HG03558 (cell line): ENCODE data around the gene CYP1A1.

Experiments used
- ATAC-seq: cut with Tn5 transposase; IDR thresholded peaks from one replicate; pipeline ENCODE4 v1.9.1; 2021; ENCODE audit warnings: moderate number of reproducible peaks; ENCODE audit not compliant: unreplicated experiment; ENCODE audit errors: extremely low read depth

Gene CYP1A1, protein sequence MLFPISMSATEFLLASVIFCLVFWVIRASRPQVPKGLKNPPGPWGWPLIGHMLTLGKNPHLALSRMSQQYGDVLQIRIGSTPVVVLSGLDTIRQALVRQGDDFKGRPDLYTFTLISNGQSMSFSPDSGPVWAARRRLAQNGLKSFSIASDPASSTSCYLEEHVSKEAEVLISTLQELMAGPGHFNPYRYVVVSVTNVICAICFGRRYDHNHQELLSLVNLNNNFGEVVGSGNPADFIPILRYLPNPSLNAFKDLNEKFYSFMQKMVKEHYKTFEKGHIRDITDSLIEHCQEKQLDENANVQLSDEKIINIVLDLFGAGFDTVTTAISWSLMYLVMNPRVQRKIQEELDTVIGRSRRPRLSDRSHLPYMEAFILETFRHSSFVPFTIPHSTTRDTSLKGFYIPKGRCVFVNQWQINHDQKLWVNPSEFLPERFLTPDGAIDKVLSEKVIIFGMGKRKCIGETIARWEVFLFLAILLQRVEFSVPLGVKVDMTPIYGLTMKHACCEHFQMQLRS

DNA sequence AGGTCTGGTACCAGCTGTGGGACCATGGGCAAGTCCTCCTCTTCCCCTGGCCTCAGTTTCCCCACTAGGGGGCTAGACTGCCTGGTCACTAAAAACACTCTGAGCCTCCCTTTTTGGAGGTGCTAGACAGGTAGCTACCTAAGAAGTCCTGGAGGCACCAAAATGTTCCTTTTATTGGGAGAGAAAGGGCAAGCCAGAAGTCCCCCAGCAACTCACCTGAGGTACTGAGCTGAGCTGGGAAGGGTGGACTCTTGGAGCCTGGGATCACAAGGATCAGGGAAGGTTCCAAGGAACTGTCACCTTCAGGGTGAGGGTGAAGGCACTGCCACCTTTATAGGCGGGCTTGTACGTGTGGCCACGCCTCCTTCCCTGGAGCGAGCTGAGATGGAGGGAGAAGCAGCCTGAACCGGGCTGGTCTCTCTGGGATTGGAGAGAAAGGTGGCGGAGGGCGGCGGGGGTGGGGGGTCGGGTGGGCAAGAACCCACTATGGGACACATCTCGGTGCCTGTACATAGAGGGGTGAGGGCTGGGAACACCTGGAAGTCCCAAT lies at the start of gene CYP1A1:
Gene CYP1A1, minus strand, starts transcription at position 304 of the 550 bp plus-strand sequence. CDS start 2,431 bp downstream, outside the sequence.
- no peak for ATAC-seq

DNA sequence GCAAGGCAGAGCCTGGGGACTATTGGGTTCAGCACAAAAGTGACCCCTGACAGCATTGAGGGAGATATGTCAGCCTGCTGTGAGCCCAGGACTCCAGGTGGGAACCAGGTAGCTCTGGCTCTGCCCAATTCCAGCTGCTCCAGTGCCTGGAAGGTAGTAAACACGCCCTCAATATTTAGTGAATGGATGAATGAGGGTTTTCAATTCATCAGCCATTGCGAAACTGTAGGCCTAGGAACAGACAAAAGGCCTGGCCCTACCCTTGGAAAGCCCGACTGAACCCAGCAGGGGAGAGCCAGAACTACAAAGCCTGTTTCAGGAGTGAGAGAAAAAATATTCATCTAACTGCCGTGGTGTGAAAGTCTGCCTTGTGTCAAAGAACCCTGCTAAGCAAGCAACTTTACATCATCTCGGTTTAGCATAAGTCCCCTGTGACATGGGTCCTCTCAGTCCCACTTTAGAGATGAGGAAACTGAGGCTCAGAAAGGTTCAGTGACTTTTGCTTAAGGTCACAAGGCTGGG lies 48.5 kb upstream of the CYP1A1 start:
- no peak for ATAC-seq

DNA sequence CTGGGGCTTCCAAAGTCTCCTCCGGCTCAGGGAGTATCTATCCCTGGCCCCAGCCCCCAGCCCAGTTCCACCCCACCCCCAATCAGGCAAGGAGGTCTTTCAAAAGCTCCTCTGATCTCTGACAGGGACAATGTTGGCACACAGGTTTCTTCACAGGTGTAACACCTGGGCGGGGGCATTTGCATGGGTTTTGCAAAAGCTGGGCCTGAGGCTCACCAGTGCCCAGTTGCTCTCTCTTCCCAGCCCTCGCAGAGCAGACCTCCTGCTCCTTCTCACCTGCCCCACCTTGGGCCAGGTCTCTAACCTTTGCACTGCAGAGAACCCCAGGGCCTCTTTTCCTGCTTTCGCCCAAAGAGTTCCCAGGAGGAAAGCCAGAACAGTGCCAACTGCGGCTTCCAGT lies 48.0 kb upstream of the CYP1A1 start:
- ATAC-seq: no peak

DNA sequence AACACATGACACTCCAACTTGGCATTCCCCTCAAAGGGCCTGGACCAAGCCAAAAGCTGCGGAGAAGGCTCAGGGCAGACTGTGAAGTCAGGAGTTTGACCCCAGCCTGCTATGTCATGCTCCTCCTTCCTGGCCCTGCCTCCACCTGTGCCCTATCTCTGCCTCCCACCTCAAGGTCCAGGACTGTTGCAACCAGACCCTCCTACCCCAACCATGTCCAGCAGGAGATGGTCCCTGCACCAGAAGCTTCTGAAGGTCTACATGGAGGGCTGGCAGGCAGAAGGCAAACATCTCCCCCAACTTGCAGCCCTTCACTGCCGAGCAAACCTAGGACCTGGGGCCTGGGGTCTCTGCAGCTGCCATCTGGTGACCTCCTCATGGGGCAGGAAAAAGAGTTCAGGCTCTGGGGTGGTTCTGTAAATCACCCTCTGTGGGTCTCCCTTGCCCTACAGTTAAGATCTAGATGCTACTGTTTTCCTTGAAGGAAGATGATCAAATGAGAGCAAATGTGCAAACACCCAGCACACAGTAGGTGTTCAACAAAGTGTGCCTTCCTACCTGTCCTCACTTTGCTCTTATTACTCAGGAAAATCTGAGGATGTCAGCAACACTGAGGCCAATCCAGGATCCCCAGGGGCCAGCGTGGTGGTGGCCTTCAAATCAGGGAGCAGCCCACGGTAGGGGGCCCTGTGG lies 45.0 kb upstream of the CYP1A1 start:
- ATAC-seq: no peak

DNA sequence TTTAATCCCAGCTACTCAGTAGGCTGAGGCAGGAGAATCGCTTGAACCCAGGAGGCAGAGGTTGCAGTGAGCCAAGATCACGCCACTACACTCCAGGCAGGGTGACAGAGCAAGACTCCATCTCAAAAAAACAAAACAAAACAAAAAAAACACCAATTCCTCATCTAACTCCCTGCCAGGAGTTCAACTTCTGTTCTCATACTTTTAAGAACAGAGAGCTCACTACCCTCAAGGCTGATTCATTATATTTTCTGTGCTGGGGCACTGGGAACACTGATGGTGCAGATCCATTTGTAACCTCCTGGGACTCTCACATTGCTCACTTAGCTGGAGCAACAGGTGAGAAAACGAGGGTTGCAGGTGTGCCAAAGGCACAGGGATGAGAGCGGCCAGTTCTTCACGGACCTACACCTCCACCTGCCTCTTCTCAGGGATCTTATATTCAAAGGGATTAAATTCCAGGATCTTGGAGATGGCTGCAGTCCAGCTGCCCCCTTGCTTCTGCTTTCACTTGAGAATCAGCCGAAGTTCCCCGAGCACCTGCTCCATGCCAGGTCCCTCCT lies 44.2 kb upstream of the CYP1A1 start:
- no peak for ATAC-seq

DNA sequence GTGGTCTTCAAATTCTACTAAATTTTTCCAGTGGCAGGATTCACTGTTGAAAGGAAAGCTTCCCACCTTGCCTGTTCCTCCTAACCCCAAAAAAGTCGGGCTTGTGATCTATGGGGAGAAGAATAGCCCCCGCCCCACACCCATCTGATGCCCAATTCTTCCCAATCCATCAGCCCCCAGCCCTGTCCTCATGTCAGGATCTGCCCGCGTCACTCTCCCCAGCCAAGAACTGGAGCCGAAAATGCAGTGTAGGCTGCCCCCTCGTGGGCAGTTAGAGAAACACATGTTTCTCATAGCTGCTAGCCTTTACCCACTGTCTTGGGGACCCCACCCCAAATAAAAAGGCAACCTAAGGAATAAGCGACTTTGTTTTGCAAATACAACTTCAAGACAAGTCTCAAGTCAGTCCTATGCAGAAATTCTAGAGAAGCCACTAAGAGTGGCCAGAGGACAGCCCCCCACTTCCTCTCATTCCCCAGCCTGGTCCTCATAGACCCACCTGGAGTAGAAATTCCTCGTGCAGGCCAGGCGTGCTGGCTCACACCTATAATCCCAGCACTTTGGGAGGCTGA lies 43.5 kb upstream of the CYP1A1 start:
- no peak for ATAC-seq

DNA sequence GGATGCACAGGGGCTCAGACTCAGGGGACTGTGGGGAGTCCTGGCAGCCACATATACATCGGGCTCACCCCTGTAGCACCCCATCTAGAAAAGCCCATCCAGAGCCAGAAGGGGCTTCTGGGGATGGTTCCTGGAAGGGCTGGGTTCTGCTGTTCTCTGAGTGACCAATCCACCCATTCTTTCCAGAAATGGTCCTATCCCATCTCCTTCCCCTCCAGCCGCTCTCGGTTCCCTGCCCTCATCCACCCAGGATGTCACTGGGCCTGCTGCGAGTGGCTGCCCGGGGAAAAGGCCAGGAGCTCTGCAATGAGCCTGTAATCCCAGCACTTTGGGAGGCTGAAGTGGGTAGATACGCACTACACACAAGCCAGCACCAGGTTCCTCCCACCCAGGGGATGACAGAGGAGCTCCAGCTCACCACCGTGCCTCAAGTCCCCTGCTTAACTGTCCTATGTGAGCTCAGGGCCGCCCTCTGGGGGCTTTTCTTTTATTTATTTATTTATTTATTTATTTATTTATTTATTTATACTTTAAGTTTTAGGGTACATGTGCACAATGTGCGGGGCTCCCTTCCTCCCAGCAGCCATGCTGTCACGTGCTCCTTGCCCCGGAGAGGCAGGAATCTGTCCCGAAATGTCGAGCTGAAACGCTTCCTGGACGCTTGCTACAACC lies 42.9 kb upstream of the CYP1A1 start:
- ATAC-seq: no peak

DNA sequence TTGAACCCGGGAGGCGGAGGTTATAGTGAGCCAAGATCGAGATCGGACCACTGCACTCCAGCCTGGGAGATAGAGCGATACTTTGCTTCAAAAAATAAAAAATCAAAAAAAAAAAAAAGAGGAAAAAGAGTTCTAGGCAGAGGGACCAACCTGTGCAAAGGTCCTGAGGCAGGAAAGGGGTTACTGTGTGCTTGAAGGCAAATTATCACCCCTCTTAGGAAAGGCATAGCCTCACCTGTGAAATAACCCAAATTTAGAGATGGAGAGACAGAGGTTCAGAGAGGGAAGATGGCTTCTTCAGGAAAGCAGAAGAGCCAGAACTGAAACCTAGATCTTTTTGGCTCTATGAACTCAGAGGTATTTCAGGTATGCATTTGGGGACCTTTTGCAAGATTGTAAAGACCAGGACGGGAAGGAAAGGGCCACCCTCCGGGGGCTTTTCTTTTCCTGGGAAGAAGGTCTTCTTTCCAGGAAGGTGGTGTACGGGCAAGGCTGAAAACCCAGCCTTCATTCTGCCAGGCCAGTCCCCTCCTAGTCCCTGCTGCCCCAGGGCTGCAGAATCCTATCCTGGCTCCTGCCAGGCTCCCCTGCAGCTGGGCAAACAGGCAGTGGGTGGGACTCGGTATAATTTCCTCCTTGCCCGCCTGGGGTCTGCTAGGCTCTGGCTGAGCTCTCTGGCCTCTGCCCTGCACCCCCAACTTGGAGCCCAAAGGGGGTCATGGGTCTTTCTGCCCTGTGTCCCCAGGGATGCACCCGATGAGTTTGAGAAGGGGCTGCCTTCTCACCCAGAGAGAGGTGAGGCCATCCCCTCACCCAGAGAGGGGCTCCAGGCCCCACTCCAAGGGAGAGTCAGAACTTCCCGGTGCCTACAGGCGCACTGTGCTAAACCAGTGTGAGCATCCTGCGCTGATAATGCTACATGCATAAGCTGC lies 42.1 kb upstream of the CYP1A1 start:
- no peak for ATAC-seq

DNA sequence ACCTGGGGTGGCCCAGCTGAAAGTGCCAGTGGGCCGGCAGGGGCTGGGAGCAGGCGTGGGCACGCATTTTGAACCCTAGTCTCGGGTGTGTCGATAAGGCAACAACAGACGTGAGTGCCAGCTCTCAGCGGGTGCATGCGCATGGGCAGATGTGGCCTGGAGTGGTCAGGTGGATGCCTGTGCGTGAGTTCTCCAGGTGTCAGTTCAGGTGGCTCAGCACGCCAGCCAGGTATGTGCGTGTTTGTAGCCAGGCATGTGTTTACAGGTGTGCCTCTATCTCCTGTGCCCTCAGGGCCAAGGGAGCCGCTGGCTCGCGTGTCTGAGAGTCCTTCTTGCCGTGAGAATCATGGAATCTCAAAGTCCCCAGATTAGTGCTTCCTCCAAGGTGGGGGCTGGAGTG lies 38.1 kb upstream of the CYP1A1 start:
- no peak for ATAC-seq

DNA sequence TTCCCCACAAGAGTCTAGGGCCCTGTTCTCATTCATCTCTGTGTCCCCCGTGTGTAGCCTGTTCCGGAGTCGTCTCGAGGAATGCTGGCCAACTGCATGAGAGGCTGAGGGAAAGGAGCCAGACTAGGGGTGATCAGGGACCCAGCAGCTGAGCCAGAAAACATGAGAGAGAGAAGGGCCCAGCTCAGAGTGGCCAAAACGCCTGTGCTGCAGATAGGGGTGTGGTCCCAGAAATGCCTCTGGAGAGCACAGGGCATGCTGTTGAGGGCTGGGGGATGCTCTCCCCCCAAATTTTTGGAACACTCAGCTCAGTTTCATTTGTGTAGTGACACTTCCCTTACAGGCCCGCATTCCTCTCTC lies 37.4 kb upstream of the CYP1A1 start:
- no peak for ATAC-seq

DNA sequence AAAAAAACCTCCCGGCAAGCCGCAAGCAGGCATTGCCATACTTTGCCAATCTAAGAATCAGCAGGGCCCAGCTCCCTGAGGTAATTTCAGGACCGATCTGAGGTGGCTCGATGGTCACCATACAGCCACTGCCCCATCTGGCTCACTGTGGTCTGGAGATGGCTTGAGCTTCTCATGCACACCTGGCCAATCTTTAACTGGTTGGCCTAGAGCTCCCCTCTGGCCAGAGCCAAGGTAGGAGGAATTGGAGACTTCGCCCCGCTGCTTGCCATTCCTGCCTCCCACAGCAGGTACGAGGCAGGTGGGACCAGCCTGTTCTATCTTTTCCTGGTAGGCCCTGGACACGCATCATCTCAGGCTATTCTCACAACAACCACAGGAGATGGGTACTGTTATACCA lies 33.4 kb upstream of the CYP1A1 start:
- ATAC-seq: no peak

DNA sequence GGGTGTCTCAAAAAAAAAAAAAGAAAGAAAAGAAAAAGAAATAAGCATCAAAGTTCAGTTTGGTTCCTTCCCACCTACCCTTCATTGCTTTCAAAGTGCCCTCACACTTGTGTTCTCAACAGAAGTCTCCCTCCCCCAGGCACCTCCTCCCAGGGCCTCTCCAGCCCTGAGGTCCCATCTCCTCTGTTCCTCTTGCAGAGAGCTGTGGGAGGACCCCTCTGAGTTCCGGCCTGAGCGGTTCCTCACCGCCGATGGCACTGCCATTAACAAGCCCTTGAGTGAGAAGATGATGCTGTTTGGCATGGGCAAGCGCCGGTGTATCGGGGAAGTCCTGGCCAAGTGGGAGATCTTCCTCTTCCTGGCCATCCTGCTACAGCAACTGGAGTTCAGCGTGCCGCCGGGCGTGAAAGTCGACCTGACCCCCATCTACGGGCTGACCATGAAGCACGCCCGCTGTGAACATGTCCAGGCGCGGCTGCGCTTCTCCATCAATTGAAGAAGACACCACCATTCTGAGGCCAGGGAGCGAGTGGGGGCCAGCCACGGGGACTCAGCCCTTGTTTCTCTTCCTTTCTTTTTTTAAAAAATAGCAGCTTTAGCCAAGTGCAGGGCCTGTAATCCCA lies 29.4 kb upstream of the CYP1A1 start:
- ATAC-seq: no peak

DNA sequence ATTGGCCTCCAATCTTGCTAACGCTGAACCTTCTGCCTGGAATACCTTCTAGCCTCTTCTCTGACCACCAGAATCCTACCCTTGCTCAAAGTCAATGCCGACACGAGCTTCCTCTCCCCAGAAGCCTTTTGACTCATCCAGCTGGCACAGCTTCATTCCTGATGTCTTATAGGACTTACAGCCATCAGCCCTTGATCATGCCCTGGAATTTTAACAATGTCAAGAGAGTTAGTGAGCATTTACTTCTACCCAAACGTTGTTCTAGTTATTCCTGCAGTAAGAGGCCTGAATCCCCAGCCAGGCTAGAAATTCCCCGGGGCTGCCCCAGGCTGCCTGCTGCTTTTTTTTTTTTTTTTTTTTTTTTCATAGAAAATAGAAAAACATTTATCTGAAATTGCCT lies 27.2 kb upstream of the CYP1A1 start:
- no peak for ATAC-seq

DNA sequence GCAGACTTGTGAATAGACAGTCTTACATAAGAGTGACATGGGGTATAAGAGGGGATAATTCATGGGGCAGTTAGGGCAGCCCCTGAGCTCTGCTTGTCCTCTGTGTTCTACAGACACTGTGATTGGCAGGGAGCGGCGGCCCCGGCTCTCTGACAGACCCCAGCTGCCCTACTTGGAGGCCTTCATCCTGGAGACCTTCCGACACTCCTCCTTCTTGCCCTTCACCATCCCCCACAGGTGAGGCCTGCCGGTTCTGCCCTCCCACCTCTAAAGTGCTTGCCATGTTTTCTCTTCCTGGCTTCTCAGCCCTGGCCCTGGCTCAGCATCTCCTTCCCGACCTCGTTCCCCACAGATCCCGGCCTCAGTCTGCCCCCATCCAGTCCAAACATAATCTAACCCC lies 26.7 kb upstream of the CYP1A1 start:
- ATAC-seq: no peak

DNA sequence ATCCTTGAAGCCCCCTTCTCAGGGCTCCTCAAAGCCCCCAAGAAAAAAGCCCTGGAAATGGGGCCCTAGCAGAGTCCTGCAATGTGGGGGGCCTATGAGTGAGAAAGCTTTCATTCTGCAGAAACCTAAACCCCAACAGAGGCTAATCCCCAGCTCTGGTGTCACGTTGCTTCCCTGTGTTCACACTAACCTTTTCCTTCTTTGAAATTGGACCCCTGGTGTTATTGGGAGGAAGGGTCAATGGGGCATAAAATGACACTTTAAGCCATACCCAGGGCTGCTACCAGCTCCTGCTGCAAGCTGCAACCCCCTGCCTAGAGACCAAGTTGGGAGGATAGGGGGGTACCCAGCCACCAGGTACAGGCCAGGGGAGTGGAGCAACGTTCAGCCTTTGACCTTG lies 25.4 kb upstream of the CYP1A1 start:
- ATAC-seq: no peak

DNA sequence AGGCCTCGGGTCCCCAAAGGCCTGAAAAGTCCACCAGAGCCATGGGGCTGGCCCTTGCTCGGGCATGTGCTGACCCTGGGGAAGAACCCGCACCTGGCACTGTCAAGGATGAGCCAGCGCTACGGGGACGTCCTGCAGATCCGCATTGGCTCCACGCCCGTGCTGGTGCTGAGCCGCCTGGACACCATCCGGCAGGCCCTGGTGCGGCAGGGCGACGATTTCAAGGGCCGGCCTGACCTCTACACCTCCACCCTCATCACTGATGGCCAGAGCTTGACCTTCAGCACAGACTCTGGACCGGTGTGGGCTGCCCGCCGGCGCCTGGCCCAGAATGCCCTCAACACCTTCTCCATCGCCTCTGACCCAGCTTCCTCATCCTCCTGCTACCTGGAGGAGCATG lies 24.5 kb upstream of the CYP1A1 start:
- no peak for ATAC-seq

DNA sequence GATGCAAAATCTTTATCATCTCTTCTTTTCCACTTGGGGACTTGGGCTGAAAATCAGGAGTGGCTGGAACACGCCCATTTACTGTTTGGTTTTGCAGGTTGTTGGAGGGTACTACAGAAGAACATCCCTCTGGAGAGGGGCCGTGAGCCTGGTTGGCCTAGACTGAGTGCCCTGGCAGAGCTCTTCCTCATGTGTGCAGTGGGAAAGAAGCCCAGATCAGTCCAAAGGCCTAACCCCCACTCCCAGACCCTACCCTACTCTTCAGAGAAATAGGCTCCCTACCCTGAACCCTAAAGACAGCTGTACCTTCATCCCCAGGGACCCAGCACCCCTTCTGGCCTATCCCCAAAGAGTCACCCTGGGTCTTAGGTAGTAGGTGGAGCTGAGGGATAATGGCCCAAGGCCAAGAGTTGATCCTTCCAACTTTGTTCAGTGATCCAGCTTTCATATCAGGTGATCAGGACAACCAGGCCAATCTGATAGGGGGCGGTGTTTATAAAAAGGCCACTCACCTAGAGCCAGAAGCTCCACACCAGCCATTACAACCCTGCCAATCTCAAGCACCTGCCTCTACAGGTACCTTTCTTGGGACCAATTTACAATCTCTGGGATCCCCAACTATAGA lies 23.1 kb upstream of the CYP1A1 start, which contains the start of gene CYP1A2:
Gene CYP1A2, plus strand, starts transcription at position 524 of the 625 bp plus-strand sequence. CDS start 894 bp downstream, outside the sequence.
- no peak for ATAC-seq

DNA sequence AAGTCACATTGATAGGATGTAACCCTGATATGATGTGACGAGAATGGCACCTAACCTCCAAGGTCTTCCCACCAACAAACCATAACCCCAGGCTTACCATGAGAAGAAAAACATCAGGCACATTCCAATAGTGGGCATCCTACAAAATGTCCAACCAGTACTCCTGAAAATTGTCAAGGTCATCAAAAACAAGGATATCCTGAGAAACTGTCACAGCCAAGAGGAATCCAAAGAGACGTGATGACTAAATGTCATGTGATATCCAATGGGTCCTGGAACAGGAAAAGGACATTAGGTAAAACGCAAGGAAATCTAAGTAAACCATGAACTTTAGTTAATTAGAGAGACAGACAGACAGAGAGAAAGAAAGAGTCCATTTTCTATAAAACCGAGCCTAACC lies 21.1 kb upstream of the CYP1A1 start:
- no peak for ATAC-seq
